PC-9 (cell line): ENCODE measurements around the gene IL1RAPL1. TPM values are rescaled to one million over a fixed set of nuclear protein-coding genes. Genes with fewer than 3 reads are reported as not detected.

Experiments
- BruUV-seq: library from RNA; stranded (reverse); fragments of 400-500 nt; replicated peaks from 2 replicates; lab custom pipeline; 2021; lab: Mats Ljungman, UMichigan
- CTCF ChIA-PET: fragments of 300-600 bp; sonication (Branson Sonifier 250); formaldehyde crosslinking; loops from one replicate; lab custom pipeline; 2022; ENCODE audit warnings: antibody characterized with exemption; lab: Charles Lee
- POLR2A ChIA-PET: fragments of 300-600 bp; sonication (Branson Sonifier 250); formaldehyde crosslinking; loops from one replicate; lab custom pipeline; 2022; ENCODE audit warnings: antibody characterized with exemption; ENCODE audit not compliant: unreplicated experiment; lab: Charles Lee
- DNase-seq, 2 experiments: peaks; one replicate each; pipeline versions ENCODE4 v3.0.0 to v3.0.0-alpha.2; 2015 to 2022; ENCODE audit warnings: mixed read lengths in 1 of 2
- H2AFZ ChIP-seq: fragments of 200-600 bp; sonication (generic); 2 replicates; pipeline ENCODE4 v1.8.1; 2017; ENCODE audit warnings: antibody characterized with exemption
- H3F3A ChIP-seq: fragments of 200-600 bp; sonication (generic); 2 replicates; pipeline ENCODE4 v1.8.1; 2017; ENCODE audit warnings: antibody characterized with exemption, mild to moderate bottlenecking, low read depth; ENCODE audit not compliant: insufficient read depth
- H3K27ac ChIP-seq: fragments of 200-600 bp; sonication (generic); 2 replicates; pipeline ENCODE4 v1.6.1; 2016; ENCODE audit warnings: mixed run types
- H3K27me3 ChIP-seq: fragments of 200-600 bp; sonication (generic); 2 replicates; pipeline ENCODE4 v1.6.1; 2016; ENCODE audit warnings: low read depth, mixed run types; ENCODE audit not compliant: insufficient read depth
- H3K36me3 ChIP-seq: fragments of 200-600 bp; sonication (generic); 2 replicates; pipeline ENCODE4 v1.6.1; 2016; ENCODE audit warnings: low read depth, mixed run types
- H3K4me1 ChIP-seq: fragments of 200-600 bp; sonication (generic); replicated peaks from 2 replicates; pipeline ENCODE4 v1.6.1; 2016; ENCODE audit warnings: mixed run types; ENCODE audit not compliant: insufficient read depth
- H3K4me2 ChIP-seq: fragments of 200-600 bp; sonication (generic); 2 replicates; pipeline ENCODE4 v1.6.1; 2017; ENCODE audit warnings: mixed run types
- H3K4me3 ChIP-seq: fragments of 200-600 bp; sonication (generic); 2 replicates; pipeline ENCODE4 v1.6.1; 2016; ENCODE audit warnings: mixed run types
- H3K79me2 ChIP-seq: fragments of 200-600 bp; sonication (generic); 2 replicates; pipeline ENCODE4 v1.6.1; 2017; ENCODE audit warnings: low read depth, mixed run types
- H3K9me2 ChIP-seq: fragments of 200-600 bp; sonication (generic); 2 replicates; pipeline ENCODE4 v1.8.1; 2017; ENCODE audit warnings: mild to moderate bottlenecking; ENCODE audit not compliant: insufficient read depth
- H3K9me3 ChIP-seq: fragments of 200-600 bp; sonication (generic); 2 replicates; pipeline ENCODE4 v1.8.1; 2016; ENCODE audit warnings: low read depth; ENCODE audit not compliant: insufficient read depth
- H4K20me1 ChIP-seq: fragments of 200-600 bp; sonication (generic); 2 replicates; pipeline ENCODE4 v1.8.1; 2017; ENCODE audit not compliant: insufficient read depth
- CTCF ChIP-seq: fragments of 200-600 bp; sonication (generic); conservative IDR thresholded peaks from 2 replicates; pipeline ENCODE4 v1.6.1; 2017; ENCODE audit warnings: mixed run types, antibody characterized with exemption, mild to moderate bottlenecking, moderate library complexity
- EZH2 ChIP-seq: fragments of 200-600 bp; sonication (generic); IDR thresholded peaks from 2 replicates; pipeline ENCODE4 v1.8.0; 2017; ENCODE audit warnings: antibody characterized with exemption, low read depth
- intact Hi-C: fragments of 100-400 bp; cut with micrococcal nuclease; formaldehyde crosslinking; loops from one replicate; pipeline ENCODE4 v1.10.0; 2022; ENCODE audit not compliant: unreplicated experiment
- total RNA-seq: library from RNA; stranded (reverse); gene quantifications from 2 replicates; pipeline ENCODE4 v1.2.3, GENCODE V29; 2021

Gene IL1RAPL1
- total RNA-seq, 1 experiment from 2014 or later = 0.26 TPM

- H2AFZ ChIP-seq = no peak overlapping the region
- H3F3A ChIP-seq = no peaks in the 10 kb centered on the region
- H3K4me1 ChIP-seq = no peaks in the 10 kb centered on the region
- H3K4me3 ChIP-seq = no peak overlapping the region
- no peak overlapping the region for H3K27ac ChIP-seq
- H3K27me3 ChIP-seq = no peaks in the 10 kb centered on the region
- no peaks in the 10 kb centered on the region for H3K36me3 ChIP-seq
- intact Hi-C loops = no loop called here
- no peaks in the 10 kb centered on the region for H4K20me1 ChIP-seq
- POLR2A ChIA-PET = no interaction called here
- no peak for TF ChIP-seq CTCF
- no peak for TF ChIP-seq EZH2
- no peak for DNase-seq
- H3K79me2 ChIP-seq = no peaks in the 10 kb centered on the region
- no peaks in the 10 kb centered on the region for H3K9me2 ChIP-seq
- no TSS peak for BruUV-seq
- no peak overlapping the region for H3K4me2 ChIP-seq
- CTCF ChIA-PET = no interaction called here
- H3K9me3 ChIP-seq = no peaks in the 10 kb centered on the region
These were observed 302.4 kb downstream of the IL1RAPL1 start for GRCh38 chrX:28889591-28890090.

- Histone ChIP-seq H3K27ac (no peak overlapping the region), H3K27me3 (no peaks in the 10 kb centered on the region), H2AFZ (no peak overlapping the region), H3K9me3 (no peaks in the 10 kb centered on the region), H3K36me3 (no peaks in the 10 kb centered on the region), H4K20me1 (no peaks in the 10 kb centered on the region), H3F3A (no peaks in the 10 kb centered on the region), H3K9me2 (no peaks in the 10 kb centered on the region), H3K4me3 (no peak overlapping the region), H3K79me2 (no peaks in the 10 kb centered on the region), H3K4me2 (no peak overlapping the region), H3K4me1 (no peaks in the 10 kb centered on the region)
- no TSS peak for BruUV-seq
- intact Hi-C loops = no loop called here
- no peak for TF ChIP-seq EZH2
- no peak for TF ChIP-seq CTCF
- DNase-seq = no peak
- ChIA-PET CTCF (no interaction called here), POLR2A (no interaction called here)
These were observed 314.4 kb downstream of the IL1RAPL1 start for GRCh38 chrX:28901637-28902036.

DNA sequence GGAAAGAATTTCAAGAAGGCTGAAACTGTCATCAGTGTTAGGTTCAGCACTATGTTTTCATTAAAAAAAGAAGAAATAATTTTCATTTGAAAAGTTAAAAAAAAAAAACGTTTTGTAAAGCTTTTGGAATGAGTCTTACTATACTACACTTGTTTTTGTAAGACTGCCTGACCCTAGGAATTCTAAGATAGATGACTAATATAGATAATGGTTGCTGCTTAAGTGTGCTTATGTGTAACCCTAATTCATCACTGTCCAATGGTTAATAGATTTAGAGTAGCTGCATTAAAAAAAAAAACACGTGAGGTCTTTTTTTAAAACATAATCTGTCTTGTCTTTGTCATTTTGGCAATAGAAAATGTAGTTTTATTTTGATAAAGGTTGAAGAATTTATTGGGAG, 323.2 kb downstream of the IL1RAPL1 start:
- CTCF ChIA-PET = no interaction called here
- H3K9me3 ChIP-seq = no peaks in the 10 kb centered on the region
- no TSS peak for BruUV-seq

More for the DNA sequence above, 323.2 kb downstream of the IL1RAPL1 start:
- H3K27ac ChIP-seq = no peak overlapping the region
- POLR2A ChIA-PET = no interaction called here
- DNase-seq = no peak
- H3K4me1 ChIP-seq = no peaks in the 10 kb centered on the region
- TF ChIP-seq CTCF (no peak), EZH2 (no peak)
- H3K4me3 ChIP-seq = no peak overlapping the region
- no peaks in the 10 kb centered on the region for H3K36me3 ChIP-seq
- no peak overlapping the region for H2AFZ ChIP-seq
- H4K20me1 ChIP-seq = no peaks in the 10 kb centered on the region
- no peak overlapping the region for H3K4me2 ChIP-seq
- H3K79me2 ChIP-seq = no peaks in the 10 kb centered on the region
- no peaks in the 10 kb centered on the region for H3F3A ChIP-seq
- intact Hi-C loops = no loop called here
- H3K27me3 ChIP-seq = no peaks in the 10 kb centered on the region
- no peaks in the 10 kb centered on the region for H3K9me2 ChIP-seq
